ENCODE data around the gene UBE2N.

Gene UBE2N

DNA sequence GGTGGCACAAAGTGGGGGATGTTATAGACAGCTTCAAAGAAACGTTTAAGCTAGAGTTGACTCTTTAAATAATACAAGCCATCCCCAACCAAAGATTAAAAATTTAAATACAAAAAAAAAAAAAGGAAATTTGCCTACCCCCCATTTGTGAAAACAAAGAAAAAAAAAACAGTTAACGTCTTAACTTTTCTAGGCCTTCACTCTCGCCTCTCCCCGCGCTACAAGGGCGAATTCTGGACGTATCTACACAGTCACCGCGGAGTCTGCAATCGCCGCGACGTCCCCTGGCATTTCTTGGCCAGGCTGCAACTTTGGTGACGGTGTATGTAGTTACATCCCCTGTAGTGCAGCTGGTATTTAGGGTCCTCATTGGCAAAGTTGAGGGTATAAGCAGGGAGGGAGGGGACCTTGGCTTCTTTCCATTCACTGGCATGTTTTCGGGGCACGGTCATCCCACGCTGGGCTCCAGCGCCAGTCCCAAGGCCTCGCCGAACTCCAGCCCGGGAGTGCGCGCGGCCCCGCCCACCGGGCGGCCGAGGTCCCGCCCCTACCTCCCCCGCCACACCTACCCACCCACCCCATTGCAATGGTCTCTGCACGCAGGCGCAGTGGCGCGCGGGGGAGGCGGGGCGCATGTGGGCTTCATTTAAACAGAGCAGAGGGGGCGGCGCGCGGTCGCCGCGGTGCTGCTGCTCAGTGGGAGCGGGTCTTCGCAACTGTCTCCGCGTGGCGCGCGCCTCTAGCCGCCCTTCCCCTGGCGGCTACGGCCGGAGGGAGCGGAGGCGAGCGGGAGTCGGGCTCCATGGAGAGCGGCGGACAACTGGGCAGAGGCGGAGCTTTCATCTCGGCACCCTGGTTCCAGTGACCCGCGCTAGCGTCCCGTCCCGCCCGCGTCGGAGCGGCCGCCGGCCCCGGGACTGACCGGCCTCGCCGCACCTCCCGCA is 64.2 kb downstream of the UBE2N start, which contains the start of gene NUDT4:
TSS of gene NUDT4 (plus strand) at position 674 of the 944 bp plus-strand sequence. CDS start 398 bp downstream, outside the sequence.
- H3K9me3 ChIP-seq = no peaks in the 10 kb centered on the region
- peaks cover 39 to 46% of the 10 kb centered on the region in 2 experiments for H3K4me1 ChIP-seq (ENCODE audit: control insufficient read depth in 1 of 2, insufficient read depth in 1 of 2, low read depth in 1 of 2, low read length in 1 of 2)
- H3K4me3 ChIP-seq (ENCODE audit: low read depth in 1 of 2, low read length in 1 of 2) = peak within 1 kb of the TSS; percentile 87 to 95
- peak within 1 kb of the TSS; percentile 81 for H3K27ac ChIP-seq
- H3K36me3 ChIP-seq = no peaks in the 10 kb centered on the region
- no peak for TF ChIP-seq CTCF (IDR thresholded peaks at IDR 0.05)
- H3K27me3 ChIP-seq = no peaks in the 10 kb centered on the region

DNA sequence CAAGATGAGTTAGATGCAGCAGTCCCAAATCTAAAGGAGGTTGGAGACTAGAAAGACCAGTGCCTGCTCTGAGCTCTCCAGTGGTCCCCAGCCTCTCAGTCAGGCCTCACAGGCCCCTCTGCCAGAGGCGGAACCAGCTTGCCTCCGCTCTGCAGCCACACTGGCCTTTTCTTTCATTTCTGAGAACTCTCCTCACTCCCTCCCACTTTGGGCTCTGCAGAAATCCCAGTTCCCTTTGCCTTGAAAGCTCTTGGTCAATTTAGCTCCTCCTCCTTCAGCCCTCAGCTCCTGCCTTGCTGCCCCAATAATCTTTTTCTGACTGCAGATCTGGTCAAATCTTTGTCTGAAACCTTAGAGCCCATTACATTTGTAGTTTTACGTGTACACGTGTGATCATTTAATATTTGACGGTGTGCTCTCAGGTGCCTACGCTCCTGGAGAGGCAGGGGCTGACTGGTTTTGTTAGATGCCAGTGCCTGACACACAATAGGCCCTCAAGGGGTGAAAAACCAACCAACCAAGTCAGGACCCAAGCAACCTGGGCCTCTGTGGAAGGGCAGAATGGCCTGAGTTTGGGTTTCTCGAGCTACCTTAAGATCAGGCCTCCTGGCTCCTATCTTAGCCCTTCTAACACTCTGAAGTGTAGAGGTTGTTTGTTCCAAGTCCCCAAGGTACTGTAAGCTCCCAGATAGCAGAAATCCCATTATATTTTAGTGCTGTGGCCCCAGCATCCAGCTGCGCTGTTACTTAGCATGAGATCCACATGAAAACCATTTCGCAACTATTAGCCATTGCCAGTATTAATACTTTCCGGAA is 65.1 kb downstream of the UBE2N start:
- no peak for TF ChIP-seq CTCF (IDR thresholded peaks at IDR 0.05)
- no peaks in the 10 kb centered on the region for H3K36me3 ChIP-seq
- no peak overlapping the region for H3K27ac ChIP-seq
- peaks cover 36 to 43% of the 10 kb centered on the region in 2 experiments for H3K4me1 ChIP-seq (ENCODE audit: control insufficient read depth in 1 of 2, insufficient read depth in 1 of 2, low read depth in 1 of 2, low read length in 1 of 2)
- H3K9me3 ChIP-seq = no peaks in the 10 kb centered on the region
- no peaks in the 10 kb centered on the region for H3K27me3 ChIP-seq
- H3K4me3 ChIP-seq (ENCODE audit: low read depth in 1 of 2, low read length in 1 of 2) = peak overlapping the region; percentile 87 to 95

GRCh38 chr12:93375906-93376305 is 65.8 kb downstream of the UBE2N start:
- no peak for TF ChIP-seq CTCF (IDR thresholded peaks at IDR 0.05)
- Histone ChIP-seq H3K4me1 (ENCODE audit: control insufficient read depth in 1 of 2, insufficient read depth in 1 of 2, low read depth in 1 of 2, low read length in 1 of 2) (peaks cover 29 to 36% of the 10 kb centered on the region in 2 experiments), H3K9me3 (no peaks in the 10 kb centered on the region), H3K27ac (no peak overlapping the region), H3K27me3 (no peaks in the 10 kb centered on the region), H3K4me3 (ENCODE audit: low read depth in 1 of 2, low read length in 1 of 2) (no peak overlapping the region), H3K36me3 (no peaks in the 10 kb centered on the region)

- no peaks in the 10 kb centered on the region for H3K36me3 ChIP-seq
- no peak overlapping the region for H3K27ac ChIP-seq
- TF ChIP-seq CTCF (IDR thresholded peaks at IDR 0.05) = no peak
- H3K4me3 ChIP-seq (ENCODE audit: low read depth in 1 of 2, low read length in 1 of 2) = no peak overlapping the region
- H3K27me3 ChIP-seq = no peaks in the 10 kb centered on the region
- H3K9me3 ChIP-seq = no peaks in the 10 kb centered on the region
- H3K4me1 ChIP-seq (ENCODE audit: control insufficient read depth in 1 of 2, insufficient read depth in 1 of 2, low read depth in 1 of 2, low read length in 1 of 2) = peaks cover 11 to 18% of the 10 kb centered on the region in 2 experiments
Observed at GRCh38 chr12:93373961-93374656, 67.6 kb downstream of the UBE2N start.

GRCh38 chr12:93370947-93371346 is 70.8 kb downstream of the UBE2N start:
- Histone ChIP-seq H3K36me3 (no peaks in the 10 kb centered on the region), H3K4me1 (ENCODE audit: control insufficient read depth in 1 of 2, insufficient read depth in 1 of 2, low read depth in 1 of 2, low read length in 1 of 2) (no peaks in the 10 kb centered on the region), H3K9me3 (no peaks in the 10 kb centered on the region), H3K27me3 (no peaks in the 10 kb centered on the region), H3K27ac (no peak overlapping the region), H3K4me3 (ENCODE audit: low read depth in 1 of 2, low read length in 1 of 2) (no peak overlapping the region)
- no peak for TF ChIP-seq CTCF (IDR thresholded peaks at IDR 0.05)
